Left hindlimb (tissue), 1 donor: ENCODE results near the gene SWI5.

ENCODE experiments used
- DNase-seq: peaks from one replicate; pipeline ENCODE4 v3.0.0-alpha.2; 2018

Gene SWI5

DNA sequence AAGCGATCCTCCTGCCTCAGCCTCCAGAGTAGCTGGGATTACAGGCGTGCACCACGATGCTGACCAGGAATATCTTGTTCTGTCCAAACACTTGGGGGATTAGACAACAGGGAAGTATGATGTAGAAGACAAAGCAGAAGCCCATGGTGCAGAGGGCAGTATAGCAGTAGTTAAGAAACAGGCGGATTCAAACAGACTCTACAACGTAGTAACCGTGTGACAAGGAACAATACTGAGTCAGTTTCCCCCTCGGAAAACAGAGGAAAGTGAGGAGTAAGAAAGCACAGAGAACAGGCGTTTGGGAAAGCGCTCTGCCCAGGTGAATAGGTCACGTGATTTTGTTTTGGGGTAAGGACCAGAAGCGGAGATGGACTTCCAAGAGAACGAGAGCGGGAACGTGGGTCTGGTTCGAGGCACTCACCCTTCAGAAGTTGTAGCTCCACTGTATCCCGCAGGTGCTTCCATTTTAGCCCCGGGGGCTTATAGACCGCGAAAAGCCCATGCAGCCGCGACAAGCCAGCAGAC is 45.9 kb downstream of the SWI5 start:
- no peak for DNase-seq

DNA sequence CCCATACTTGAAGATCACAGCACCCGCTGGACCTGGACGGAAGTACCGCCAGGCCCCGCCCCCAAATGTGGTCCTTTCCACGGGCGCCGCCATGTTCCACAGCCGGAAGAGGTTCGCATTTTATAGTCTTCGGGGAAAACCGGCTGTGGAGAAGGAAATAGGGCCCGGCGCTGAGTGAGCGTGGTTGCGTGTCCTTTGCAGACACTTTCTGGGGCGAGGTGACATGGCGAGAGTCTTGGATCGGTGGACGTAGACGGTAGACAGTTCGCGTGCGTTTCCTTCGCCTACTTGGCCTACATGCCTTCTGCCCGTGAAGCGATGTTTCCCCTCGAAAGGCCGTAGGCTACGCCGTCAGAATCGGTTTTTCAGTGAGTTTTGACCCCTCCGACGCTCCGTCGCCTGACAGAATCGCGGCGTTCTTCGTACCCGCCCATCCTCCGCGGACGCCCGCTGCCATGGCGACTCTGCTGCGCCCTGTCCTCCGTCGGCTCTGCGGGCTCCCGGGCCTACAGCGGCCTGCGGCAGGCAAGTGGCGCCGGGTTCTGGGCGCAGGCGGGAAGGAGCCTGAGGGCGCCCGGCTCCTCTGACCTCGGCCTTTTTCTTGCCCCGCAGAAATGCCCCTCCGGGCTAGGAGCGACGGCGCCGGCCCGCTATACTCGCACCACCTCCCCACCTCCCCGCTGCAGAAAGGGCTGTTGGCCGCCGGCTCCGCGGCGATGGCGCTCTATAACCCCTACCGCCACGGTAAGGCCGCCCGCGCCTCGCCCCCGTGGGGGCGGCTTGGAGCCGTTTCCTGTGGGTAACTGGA is 46.5 kb downstream of the SWI5 start, which contains the start of the genes COQ4 and TRUB2:
COQ4 (plus strand) TSS at position 436 of the 808 bp plus-strand sequence; CDS start at position 456, 20 bp downstream.
TRUB2 (minus strand) TSS at position 44 of the 808 bp plus-strand sequence; CDS start at position 5, 39 bp downstream.
- DNase-seq = peak; percentile 96

DNA sequence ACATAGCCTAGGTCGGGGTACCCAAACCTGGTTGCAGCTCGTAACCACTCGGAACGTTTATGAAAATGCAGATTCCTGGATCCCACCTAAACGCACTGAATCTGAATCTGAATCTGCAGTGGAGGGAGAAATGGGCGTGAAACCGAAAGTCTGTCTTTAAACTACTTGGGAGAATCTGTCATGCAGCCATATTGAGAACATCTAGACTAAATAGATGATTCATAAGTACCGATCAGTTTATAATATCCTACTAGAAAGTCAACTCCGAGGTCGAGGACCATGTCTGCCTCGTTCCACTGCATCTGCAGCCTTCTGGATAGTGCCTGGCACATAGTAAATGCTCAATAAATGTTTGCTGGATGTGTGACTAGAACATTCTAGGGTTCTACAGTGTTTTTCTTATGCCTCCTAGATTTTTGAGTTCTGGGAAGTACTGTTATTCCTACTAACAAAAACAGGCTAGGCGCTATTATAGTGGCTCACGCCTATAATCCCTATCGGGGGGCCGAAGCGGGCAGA is 47.2 kb downstream of the SWI5 start:
- DNase-seq = no peak

DNA sequence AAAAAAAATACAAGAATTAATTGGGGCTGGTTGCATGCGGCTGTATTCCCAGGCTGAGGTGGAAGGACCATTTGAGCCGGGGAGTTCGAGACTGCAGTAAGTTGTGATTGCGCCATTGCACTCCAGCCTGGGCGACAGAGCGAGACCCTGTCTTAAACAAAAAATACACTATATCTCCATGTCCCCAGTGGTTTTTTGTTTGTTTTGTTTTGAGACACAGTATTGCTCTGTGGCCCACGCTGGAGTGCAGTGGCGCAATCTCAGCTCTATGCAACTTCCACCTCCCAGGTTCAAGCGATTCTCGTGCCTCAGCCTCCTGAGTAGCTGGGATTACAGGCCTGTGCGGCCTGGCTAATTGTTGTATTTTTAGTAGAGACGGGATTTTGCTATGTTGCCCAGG is 47.7 kb downstream of the SWI5 start:
- no peak for DNase-seq

DNA sequence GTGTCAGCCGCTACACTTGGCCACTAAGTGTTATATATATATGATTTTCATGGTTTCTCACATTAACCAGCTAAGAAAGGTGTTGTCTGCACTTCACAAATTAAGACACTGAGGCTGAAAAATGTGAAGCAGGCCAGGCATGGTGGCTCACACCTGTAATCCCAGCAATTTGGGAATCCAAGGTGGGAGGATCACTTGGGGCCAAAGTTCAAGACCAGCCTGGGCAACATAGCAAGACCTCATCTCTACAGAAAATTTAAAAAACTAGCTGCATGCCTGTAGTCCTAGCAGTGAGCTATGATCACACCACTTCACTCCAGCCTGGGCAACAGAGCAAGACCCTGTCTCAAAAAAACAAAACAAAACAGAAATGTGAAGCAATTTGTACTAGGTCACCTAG is 48.3 kb downstream of the SWI5 start:
- no peak for DNase-seq

DNA sequence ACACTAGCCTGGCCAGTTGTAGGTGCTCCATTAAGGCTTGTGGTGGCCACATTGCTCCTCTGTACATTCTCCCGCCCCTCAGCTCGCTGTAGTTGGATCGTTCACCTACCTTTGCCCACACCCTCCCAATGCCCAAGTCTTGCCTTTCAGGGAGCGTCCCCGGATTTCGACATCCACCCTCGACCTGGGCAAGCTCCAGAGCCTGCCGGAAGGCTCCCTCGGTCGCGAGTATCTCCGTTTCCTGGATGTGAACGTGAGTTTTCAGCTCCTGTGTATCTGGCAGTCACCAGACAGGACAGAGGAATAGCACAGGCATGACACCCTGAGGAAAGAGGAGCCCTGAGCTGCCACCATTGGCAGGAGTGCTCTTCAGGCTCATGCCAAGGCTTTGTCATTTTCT is 49.6 kb downstream of the SWI5 start:
- no peak for DNase-seq

DNA sequence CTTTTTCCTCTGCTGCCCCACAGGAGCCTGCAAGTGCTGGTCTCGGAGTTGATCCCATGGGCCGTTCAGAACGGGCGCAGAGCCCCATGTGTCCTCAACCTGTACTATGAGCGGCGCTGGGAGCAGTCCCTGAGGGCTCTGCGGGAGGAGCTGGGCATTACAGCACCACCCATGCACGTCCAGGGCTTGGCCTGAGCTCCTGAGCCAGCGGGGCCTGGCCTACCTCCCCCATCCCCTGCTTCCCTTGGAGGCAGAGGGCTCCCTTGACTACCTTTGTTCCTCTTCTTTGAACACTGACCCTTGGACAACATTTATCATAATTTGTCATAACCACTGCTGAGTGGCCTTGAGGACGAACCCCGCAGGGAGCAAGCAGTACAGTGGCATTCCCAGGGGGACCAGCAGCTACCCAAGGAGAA is 57.4 kb downstream of the SWI5 start:
- no peak for DNase-seq

DNA sequence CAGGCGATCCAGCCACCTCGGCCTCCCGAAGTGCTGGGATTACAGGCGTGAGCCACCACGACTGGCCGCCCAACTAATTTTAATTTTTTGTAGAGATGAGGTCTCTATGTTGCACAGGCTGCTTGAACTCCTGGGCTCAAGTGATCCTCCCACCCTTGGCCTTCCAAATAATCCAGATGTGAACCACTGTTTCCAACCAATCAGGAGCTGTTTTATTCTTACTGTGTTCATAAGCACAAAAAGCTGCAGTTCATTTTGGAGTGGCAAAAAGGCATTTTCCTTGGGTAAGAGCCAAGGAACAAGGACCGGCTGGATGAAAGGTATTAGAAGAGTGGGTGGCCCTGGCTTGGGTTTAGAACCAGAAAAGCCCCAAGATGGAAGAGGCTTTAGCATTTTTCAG is 59.1 kb downstream of the SWI5 start:
- no peak for DNase-seq

DNA sequence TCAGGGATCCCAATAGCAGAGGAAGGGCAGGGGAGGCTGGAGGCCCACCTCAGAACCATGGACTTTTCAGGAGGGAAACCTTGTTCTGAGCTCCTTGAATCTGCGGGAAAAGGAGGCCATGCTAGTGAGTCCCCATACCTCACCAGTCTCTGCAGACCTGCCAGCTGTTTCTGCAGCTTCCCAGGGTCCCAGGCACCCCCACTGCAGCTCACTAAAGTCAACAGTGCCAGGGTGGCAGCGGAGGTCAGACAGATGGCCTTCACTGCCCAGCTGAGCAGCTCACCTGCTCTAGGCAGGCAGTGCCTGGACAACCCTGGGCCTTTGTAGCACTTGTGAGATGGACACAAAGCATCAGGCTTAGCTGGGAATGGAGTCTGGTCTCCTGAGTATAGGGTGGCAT is 59.8 kb downstream of the SWI5 start:
- no peak for DNase-seq

DNA sequence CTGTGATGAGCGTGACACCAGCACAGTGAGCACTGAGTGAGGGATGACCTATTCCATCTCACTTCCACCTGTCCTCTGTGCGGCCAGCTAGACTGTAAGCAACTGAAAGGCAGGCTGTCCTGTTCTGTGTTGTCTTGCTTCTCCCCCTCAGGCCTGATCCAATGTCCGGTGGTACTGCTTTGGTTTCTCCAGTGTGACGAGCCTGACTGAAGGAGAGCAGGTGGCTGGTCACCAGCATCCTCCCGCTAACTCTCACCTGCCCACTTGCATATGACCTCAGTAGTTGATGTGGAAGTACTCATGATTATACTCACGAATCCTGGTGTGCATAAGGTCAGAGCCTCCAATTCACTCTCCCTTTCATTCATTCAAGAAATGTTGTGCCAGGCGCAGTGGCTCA is 61.9 kb downstream of the SWI5 start:
- DNase-seq = no peak
